ENCODE measurements around the gene COQ4.

GRCh38 chr9:128375865-128376264, 53.2 kb downstream of the COQ4 start:
- TF ChIP-seq CTCF (IDR thresholded peaks at IDR 0.05; ENCODE audit: low read depth, low read length), result no peak
- no peak for TF ChIP-seq EZH2phosphoT487 (IDR thresholded peaks at IDR 0.05; ENCODE audit: low read depth)

Measured in OCI-LY3 (cell line).